ENCODE data around the gene SLC36A3.

DNA sequence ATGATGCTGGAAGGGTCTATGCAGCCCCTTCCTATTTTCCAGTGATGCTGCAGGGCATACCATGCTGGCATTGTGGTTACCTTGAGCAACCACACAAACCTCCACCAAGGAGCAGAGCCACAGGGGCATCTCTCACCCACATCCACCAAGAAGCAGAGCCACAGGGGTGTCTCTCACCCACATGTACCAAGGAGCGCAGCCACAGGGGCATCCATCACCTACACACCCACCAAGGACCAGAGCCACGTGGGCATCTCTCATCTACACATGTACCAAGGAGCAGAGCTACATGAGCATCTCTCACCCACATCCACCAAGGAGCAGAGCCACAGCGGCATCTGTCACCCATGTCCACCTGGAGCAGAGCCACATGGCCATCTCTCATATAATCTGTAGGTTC is 59.4 kb downstream of the SLC36A3 start:
- TF ChIP-seq, protein P1, sequence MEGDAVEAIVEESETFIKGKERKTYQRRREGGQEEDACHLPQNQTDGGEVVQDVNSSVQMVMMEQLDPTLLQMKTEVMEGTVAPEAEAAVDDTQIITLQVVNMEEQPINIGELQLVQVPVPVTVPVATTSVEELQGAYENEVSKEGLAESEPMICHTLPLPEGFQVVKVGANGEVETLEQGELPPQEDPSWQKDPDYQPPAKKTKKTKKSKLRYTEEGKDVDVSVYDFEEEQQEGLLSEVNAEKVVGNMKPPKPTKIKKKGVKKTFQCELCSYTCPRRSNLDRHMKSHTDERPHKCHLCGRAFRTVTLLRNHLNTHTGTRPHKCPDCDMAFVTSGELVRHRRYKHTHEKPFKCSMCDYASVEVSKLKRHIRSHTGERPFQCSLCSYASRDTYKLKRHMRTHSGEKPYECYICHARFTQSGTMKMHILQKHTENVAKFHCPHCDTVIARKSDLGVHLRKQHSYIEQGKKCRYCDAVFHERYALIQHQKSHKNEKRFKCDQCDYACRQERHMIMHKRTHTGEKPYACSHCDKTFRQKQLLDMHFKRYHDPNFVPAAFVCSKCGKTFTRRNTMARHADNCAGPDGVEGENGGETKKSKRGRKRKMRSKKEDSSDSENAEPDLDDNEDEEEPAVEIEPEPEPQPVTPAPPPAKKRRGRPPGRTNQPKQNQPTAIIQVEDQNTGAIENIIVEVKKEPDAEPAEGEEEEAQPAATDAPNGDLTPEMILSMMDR (conservative IDR thresholded peaks at IDR 0.05; ENCODE audit: low read length): no peak
- no peak for TF ChIP-seq EZH2phosphoT487 (IDR thresholded peaks at IDR 0.05; ENCODE audit: borderline replicate concordance, low read depth, low read length)

Measured in OCI-LY7 (cell line).